ENCODE results near the gene LYSMD2. TPM values are rescaled to one million over a fixed set of nuclear protein-coding genes. Genes with fewer than 3 reads are reported as not detected.
"Not testable (repeated sequence)": the region's sequence is repeated elsewhere in the genome, so short reads cannot be mapped to it uniquely, and the experiment has no call there.

The LYSMD2 gene
- 66.6 TPM for polyA plus RNA-seq

- Mint-ChIP-seq H3K4me3 (peak within 1 kb of the TSS; percentile 93 to 98 (median 96)), H3K36me3 (peaks cover 5% of the 10 kb centered on the region), H3K9me3 (no peaks in the 10 kb centered on the region), H3K27me3 (peaks cover under 1% of the 10 kb centered on the region), H3K27ac (peak within 1 kb of the TSS; percentile 86 to 98 (median 97)), H3K4me1 (peaks cover 37 to 51% (median 47%) of the 10 kb centered on the region in 3 donors)
Measured at GRCh38 chr15:51737522-51738305, at the start of gene LYSMD2. LYSMD2 (minus strand) TSS chr15:51737655; CDS start chr15:51737622, 33 bp downstream.

GRCh38 chr15:51787130-51787529 lies 49.7 kb upstream of the LYSMD2 start:
- not testable (repeated sequence) for H3K9me3 Mint-ChIP-seq, H3K4me3 Mint-ChIP-seq, H3K27ac Mint-ChIP-seq, H3K4me1 Mint-ChIP-seq, H3K27me3 Mint-ChIP-seq
- H3K36me3 Mint-ChIP-seq = peaks cover 13% of the 10 kb centered on the region

GRCh38 chr15:51783967-51784366 lies 46.5 kb upstream of the LYSMD2 start:
- H3K9me3 Mint-ChIP-seq = no peaks in the 10 kb centered on the region
- H3K36me3 Mint-ChIP-seq = peaks cover 13% of the 10 kb centered on the region
- no peak overlapping the region for H3K27ac Mint-ChIP-seq
- H3K4me3 Mint-ChIP-seq = no peak overlapping the region
- H3K4me1 Mint-ChIP-seq = no peaks in the 10 kb centered on the region
- no peaks in the 10 kb centered on the region for H3K27me3 Mint-ChIP-seq

- Mint-ChIP-seq H3K9me3 (no peaks in the 10 kb centered on the region), H3K27me3 (no peaks in the 10 kb centered on the region), H3K4me3 (no peak overlapping the region), H3K27ac (no peak overlapping the region), H3K36me3 (peaks cover 10% of the 10 kb centered on the region), H3K4me1 (no peaks in the 10 kb centered on the region)
Measured at GRCh38 chr15:51782357-51782896, 45.0 kb upstream of the LYSMD2 start.

GRCh38 chr15:51781506-51781905 lies 44.1 kb upstream of the LYSMD2 start:
- Mint-ChIP-seq H3K4me3 (no peak overlapping the region), H3K27me3 (no peaks in the 10 kb centered on the region), H3K9me3 (no peaks in the 10 kb centered on the region), H3K4me1 (peaks cover 0 to 2% (median 0%) of the 10 kb centered on the region in 3 donors), H3K27ac (no peak overlapping the region), H3K36me3 (peaks cover 10% of the 10 kb centered on the region)

GRCh38 chr15:51780636-51781035 lies 43.2 kb upstream of the LYSMD2 start:
- H3K4me3 Mint-ChIP-seq = no peak overlapping the region
- no peaks in the 10 kb centered on the region for H3K9me3 Mint-ChIP-seq
- H3K27ac Mint-ChIP-seq = no peak overlapping the region
- peaks cover 16% of the 10 kb centered on the region for H3K36me3 Mint-ChIP-seq
- H3K27me3 Mint-ChIP-seq = no peaks in the 10 kb centered on the region
- H3K4me1 Mint-ChIP-seq = peaks cover 0 to 7% (median 6%) of the 10 kb centered on the region in 3 donors

GRCh38 chr15:51776952-51777569 lies 39.6 kb upstream of the LYSMD2 start:
- H3K27me3 Mint-ChIP-seq = no peaks in the 10 kb centered on the region

GRCh38 chr15:51775967-51776816 lies 38.7 kb upstream of the LYSMD2 start:
- Mint-ChIP-seq H3K27me3 (no peaks in the 10 kb centered on the region), H3K4me1 (peaks cover 0 to 10% (median 7%) of the 10 kb centered on the region in 3 donors), H3K9me3 (no peaks in the 10 kb centered on the region), H3K27ac (no peak overlapping the region), H3K4me3 (no peak overlapping the region), H3K36me3 (peaks cover 6% of the 10 kb centered on the region)

More at GRCh38 chr15:51776952-51777569, 39.6 kb upstream of the LYSMD2 start:
- peaks cover 0 to 10% (median 7%) of the 10 kb centered on the region in 3 donors for H3K4me1 Mint-ChIP-seq
- no peaks in the 10 kb centered on the region for H3K9me3 Mint-ChIP-seq
- no peak overlapping the region for H3K4me3 Mint-ChIP-seq
- H3K27ac Mint-ChIP-seq = no peak overlapping the region
- peaks cover 8% of the 10 kb centered on the region for H3K36me3 Mint-ChIP-seq

- Mint-ChIP-seq H3K36me3 (peaks cover 9% of the 10 kb centered on the region), H3K27ac (peak overlapping the region in 1 of 3 donors; percentile 74)
Measured at GRCh38 chr15:51774916-51775315, 37.5 kb upstream of the LYSMD2 start.

GRCh38 chr15:51771773-51772172 lies 34.3 kb upstream of the LYSMD2 start:
- Mint-ChIP-seq H3K4me3 (no peak overlapping the region), H3K36me3 (peaks cover 18% of the 10 kb centered on the region), H3K9me3 (no peaks in the 10 kb centered on the region)

More at GRCh38 chr15:51774916-51775315, 37.5 kb upstream of the LYSMD2 start:
- no peak overlapping the region for H3K4me3 Mint-ChIP-seq
- H3K4me1 Mint-ChIP-seq = peaks cover 3 to 10% (median 9%) of the 10 kb centered on the region in 3 donors
- H3K27me3 Mint-ChIP-seq = no peaks in the 10 kb centered on the region
- H3K9me3 Mint-ChIP-seq = no peaks in the 10 kb centered on the region

GRCh38 chr15:51770902-51771301 lies 33.4 kb upstream of the LYSMD2 start:
- H3K4me3 Mint-ChIP-seq = no peak overlapping the region
- no peaks in the 10 kb centered on the region for H3K9me3 Mint-ChIP-seq
- H3K27ac Mint-ChIP-seq = no peak overlapping the region
- peaks cover 18% of the 10 kb centered on the region for H3K36me3 Mint-ChIP-seq
- H3K4me1 Mint-ChIP-seq = peaks cover 13 to 16% (median 15%) of the 10 kb centered on the region in 3 donors
- no peaks in the 10 kb centered on the region for H3K27me3 Mint-ChIP-seq

More at GRCh38 chr15:51771773-51772172, 34.3 kb upstream of the LYSMD2 start:
- H3K4me1 Mint-ChIP-seq = peaks cover 12 to 18% (median 15%) of the 10 kb centered on the region in 3 donors
- no peak overlapping the region for H3K27ac Mint-ChIP-seq
- no peaks in the 10 kb centered on the region for H3K27me3 Mint-ChIP-seq

- H3K27me3 Mint-ChIP-seq = no peaks in the 10 kb centered on the region
- H3K4me1 Mint-ChIP-seq = peaks cover 16 to 20% (median 18%) of the 10 kb centered on the region in 3 donors
- no peaks in the 10 kb centered on the region for H3K9me3 Mint-ChIP-seq
- peak overlapping the region; percentile 41 to 88 (median 59) for H3K27ac Mint-ChIP-seq
- H3K36me3 Mint-ChIP-seq = peaks cover 17% of the 10 kb centered on the region
- peak overlapping the region in 3 of 4 donors; percentile 38 to 49 (median 44) for H3K4me3 Mint-ChIP-seq
Measured at GRCh38 chr15:51768018-51768417, 30.6 kb upstream of the LYSMD2 start.

GRCh38 chr15:51766341-51766740 lies 28.9 kb upstream of the LYSMD2 start:
- Mint-ChIP-seq H3K4me1 (peaks cover 16 to 20% (median 18%) of the 10 kb centered on the region in 3 donors), H3K27ac (no peak overlapping the region), H3K4me3 (peak overlapping the region in 1 of 4 donors; percentile 49), H3K9me3 (no peaks in the 10 kb centered on the region), H3K27me3 (no peaks in the 10 kb centered on the region), H3K36me3 (peaks cover 17% of the 10 kb centered on the region)

- no peaks in the 10 kb centered on the region for H3K9me3 Mint-ChIP-seq
- H3K27ac Mint-ChIP-seq = peak overlapping the region in 1 of 3 donors; percentile 36
- H3K4me1 Mint-ChIP-seq = peaks cover 16 to 24% (median 19%) of the 10 kb centered on the region in 3 donors
- no peak overlapping the region for H3K4me3 Mint-ChIP-seq
- H3K36me3 Mint-ChIP-seq = peaks cover 17% of the 10 kb centered on the region
- no peaks in the 10 kb centered on the region for H3K27me3 Mint-ChIP-seq
Measured at GRCh38 chr15:51765751-51766150, 28.3 kb upstream of the LYSMD2 start.
